Neural progenitor cell (in vitro differentiated cells): ENCODE data around the gene SLC16A9. TPM values are rescaled to one million over a fixed set of nuclear protein-coding genes. Genes with fewer than 3 reads are reported as not detected.

Experiments used
- DNase-seq: peaks from one replicate; pipeline ENCODE4 v3.0.0-alpha.2; 2016; ENCODE audit warnings: low spot score
- H2AFZ ChIP-seq: fragments of 200-600 bp; sonication (generic); replicated peaks from 2 replicates; pipeline ENCODE4 v1.6.1; 2016; ENCODE audit warnings: antibody characterized with exemption
- H3F3A ChIP-seq: fragments of 200-600 bp; sonication (generic); 2 replicates; pipeline ENCODE4 v1.6.1; 2016; ENCODE audit warnings: antibody characterized with exemption, low read depth
- H3K27ac ChIP-seq: fragments of 200-600 bp; sonication (generic); 2 replicates; pipeline ENCODE4 v1.5.1; 2016; ENCODE audit warnings: mild to moderate bottlenecking
- H3K27me3 ChIP-seq: fragments of 200-600 bp; sonication (generic); 2 replicates; pipeline ENCODE4 v1.6.1; 2016; ENCODE audit warnings: mild to moderate bottlenecking, moderate library complexity
- H3K36me3 ChIP-seq: fragments of 200-600 bp; sonication (generic); 2 replicates; pipeline ENCODE4 v1.5.1; 2016
- H3K4me1 ChIP-seq: fragments of 200-600 bp; sonication (generic); 2 replicates; pipeline ENCODE4 v1.6.1; 2016; ENCODE audit warnings: mixed run types
- H3K4me2 ChIP-seq: fragments of 200-600 bp; sonication (generic); 2 replicates; pipeline ENCODE4 v1.6.1; 2016
- H3K4me3 ChIP-seq: fragments of 200-600 bp; sonication (generic); 2 replicates; pipeline ENCODE4 v1.5.1; 2016
- H3K79me2 ChIP-seq: fragments of 200-600 bp; sonication (generic); 2 replicates; pipeline ENCODE4 v1.6.1; 2016; ENCODE audit warnings: low read depth
- H3K9ac ChIP-seq: fragments of 200-600 bp; sonication (generic); 2 replicates; pipeline ENCODE4 v1.6.1; 2016
- H3K9me3 ChIP-seq: fragments of 200-600 bp; sonication (generic); 2 replicates; pipeline ENCODE4 v1.5.1; 2016; ENCODE audit warnings: low read depth
- H4K20me1 ChIP-seq: fragments of 200-600 bp; sonication (generic); 2 replicates; pipeline ENCODE4 v1.6.1; 2016; ENCODE audit warnings: low read depth
- H3K27ac Mint-ChIP-seq: 3 replicates; pipeline ENCODE4 v1.8.0; 2021; ENCODE audit warnings: mixed read lengths
- H3K27me3 Mint-ChIP-seq: 2 replicates; pipeline ENCODE4 v1.8.0; 2022; ENCODE audit warnings: low read depth, mild to moderate bottlenecking, inconsistent platforms, moderate library complexity, mixed read lengths; ENCODE audit not compliant: insufficient read depth
- H3K36me3 Mint-ChIP-seq: 3 replicates; pipeline ENCODE4 v1.8.0; 2021; ENCODE audit warnings: mixed read lengths
- H3K4me1 Mint-ChIP-seq: 3 replicates; pipeline ENCODE4 v1.8.0; 2021; ENCODE audit warnings: mixed read lengths
- H3K4me3 Mint-ChIP-seq: 3 replicates; pipeline ENCODE4 v1.8.0; 2021; ENCODE audit warnings: mild to moderate bottlenecking, moderate library complexity, mixed read lengths
- H3K9me3 Mint-ChIP-seq: 3 replicates; pipeline ENCODE4 v1.8.0; 2020; ENCODE audit warnings: mixed read lengths
- CTCF ChIP-seq: fragments of 200-600 bp; sonication (generic); IDR thresholded peaks from 2 replicates; pipeline ENCODE4 v1.5.1; 2017; ENCODE audit warnings: antibody characterized with exemption, mild to moderate bottlenecking
- EZH2 ChIP-seq: fragments of 200-600 bp; sonication (generic); IDR thresholded peaks from 2 replicates; pipeline ENCODE4 v1.6.1; 2017; ENCODE audit warnings: antibody characterized with exemption, mild to moderate bottlenecking, moderate library complexity
- EZH2phosphoT487 ChIP-seq: fragments of 200-600 bp; sonication (generic); IDR thresholded peaks from 2 replicates; pipeline ENCODE4 v1.6.1; 2017; ENCODE audit warnings: antibody characterized with exemption
- total RNA-seq: library from RNA; depleted of rRNA; stranded (reverse); fragments of >200 nt; gene quantifications from 2 replicates; pipeline ENCODE4 v1.2.3, GENCODE V29; 2015; ENCODE audit warnings: low replicate concordance

SLC16A9 gene
- total RNA-seq, 1 donor from 2014 or later: 48.5 TPM

DNA sequence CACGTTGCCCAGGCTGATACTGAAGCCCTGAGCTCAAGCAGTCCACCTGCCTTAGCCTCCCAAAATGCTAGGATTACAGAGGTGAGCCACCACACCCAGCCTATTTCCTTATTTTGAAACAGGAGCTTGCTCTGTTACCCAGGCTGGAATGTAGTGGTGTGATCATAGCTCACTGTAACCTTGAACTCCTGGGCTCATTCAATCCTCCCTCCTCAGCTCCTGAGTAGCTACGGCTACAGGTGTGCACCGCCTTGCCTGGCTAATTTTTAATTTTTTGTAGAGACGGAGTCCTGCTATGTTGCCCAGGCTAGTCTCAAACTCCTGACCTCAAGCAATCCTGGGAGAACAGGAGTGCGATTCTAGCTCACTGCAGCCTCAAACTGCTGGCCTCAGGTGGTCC is 31.9 kb upstream of the SLC16A9 start:
- Histone ChIP-seq H2AFZ (no peak overlapping the region), H3K27ac (no peak overlapping the region), H3K79me2 (no peaks in the 10 kb centered on the region), H3K4me1 (no peaks in the 10 kb centered on the region), H4K20me1 (no peaks in the 10 kb centered on the region), H3K9me3 (no peaks in the 10 kb centered on the region), H3K4me2 (no peak overlapping the region), H3K4me3 (no peak overlapping the region), H3K27me3 (no peaks in the 10 kb centered on the region), H3K9ac (no peak overlapping the region), H3K36me3 (no peaks in the 10 kb centered on the region), H3F3A (no peaks in the 10 kb centered on the region)
- Mint-ChIP-seq H3K9me3 (peaks cover 3% of the 10 kb centered on the region), H3K27me3 (no peaks in the 10 kb centered on the region), H3K36me3 (no peaks in the 10 kb centered on the region), H3K4me1 (no peaks in the 10 kb centered on the region), H3K4me3 (no peak overlapping the region), H3K27ac (no peak overlapping the region)
- TF ChIP-seq CTCF (no peak), EZH2phosphoT487 (no peak), EZH2 (no peak)
- DNase-seq: no peak

GRCh38 chr10:59741048-59741447 is 31.4 kb upstream of the SLC16A9 start:
- Histone ChIP-seq H3K9me3 (no peaks in the 10 kb centered on the region), H4K20me1 (no peaks in the 10 kb centered on the region), H3K36me3 (no peaks in the 10 kb centered on the region), H3K27ac (no peak overlapping the region), H3K4me2 (no peak overlapping the region), H3K4me1 (no peaks in the 10 kb centered on the region), H2AFZ (no peak overlapping the region), H3K9ac (no peak overlapping the region), H3K4me3 (no peak overlapping the region), H3K27me3 (no peaks in the 10 kb centered on the region), H3K79me2 (no peaks in the 10 kb centered on the region), H3F3A (no peaks in the 10 kb centered on the region)
- no peaks in the 10 kb centered on the region for H3K4me1 Mint-ChIP-seq
- DNase-seq: no peak
- no peaks in the 10 kb centered on the region for H3K27me3 Mint-ChIP-seq
- no peak overlapping the region for H3K27ac Mint-ChIP-seq
- peaks cover 3% of the 10 kb centered on the region for H3K9me3 Mint-ChIP-seq
- TF ChIP-seq CTCF (no peak), EZH2 (no peak), EZH2phosphoT487 (no peak)
- H3K4me3 Mint-ChIP-seq: no peak overlapping the region
- H3K36me3 Mint-ChIP-seq: no peaks in the 10 kb centered on the region

DNA sequence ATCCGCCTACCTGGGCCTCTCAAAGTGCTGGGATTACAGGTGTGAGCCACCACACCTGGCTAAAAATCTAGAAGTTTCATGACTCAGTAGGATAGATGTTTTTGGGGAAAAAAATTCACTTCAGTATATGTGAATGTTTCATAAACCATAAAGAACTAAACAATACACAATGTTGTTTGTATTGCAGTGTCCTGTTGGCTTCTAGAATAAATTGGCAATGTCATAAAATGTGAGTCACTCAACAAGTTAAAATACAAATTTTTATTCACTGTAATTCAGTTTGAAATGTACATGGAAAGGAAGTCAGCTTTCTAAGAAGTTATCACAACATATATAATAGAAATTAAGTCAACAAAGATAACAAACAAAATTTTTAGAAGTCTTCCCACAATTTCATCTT is 27.1 kb upstream of the SLC16A9 start:
- TF ChIP-seq EZH2phosphoT487 (no peak), CTCF (no peak), EZH2 (no peak)
- no peak overlapping the region for H3K27ac ChIP-seq
- H3K9ac ChIP-seq: no peak overlapping the region
- H3K4me1 ChIP-seq: no peaks in the 10 kb centered on the region
- no peak overlapping the region for H3K27ac Mint-ChIP-seq
- H3K4me3 Mint-ChIP-seq: no peak overlapping the region
- DNase-seq: no peak
- H3F3A ChIP-seq: no peaks in the 10 kb centered on the region
- H3K9me3 ChIP-seq: no peaks in the 10 kb centered on the region
- H3K4me2 ChIP-seq: no peak overlapping the region
- H2AFZ ChIP-seq: no peak overlapping the region
- H3K36me3 Mint-ChIP-seq: no peaks in the 10 kb centered on the region
- no peaks in the 10 kb centered on the region for H3K4me1 Mint-ChIP-seq
- H3K79me2 ChIP-seq: no peaks in the 10 kb centered on the region
- H3K4me3 ChIP-seq: no peak overlapping the region
- no peaks in the 10 kb centered on the region for H3K27me3 Mint-ChIP-seq
- H3K27me3 ChIP-seq: no peaks in the 10 kb centered on the region
- H3K36me3 ChIP-seq: no peaks in the 10 kb centered on the region
- no peaks in the 10 kb centered on the region for H4K20me1 ChIP-seq
- H3K9me3 Mint-ChIP-seq: peaks cover 5% of the 10 kb centered on the region

DNA sequence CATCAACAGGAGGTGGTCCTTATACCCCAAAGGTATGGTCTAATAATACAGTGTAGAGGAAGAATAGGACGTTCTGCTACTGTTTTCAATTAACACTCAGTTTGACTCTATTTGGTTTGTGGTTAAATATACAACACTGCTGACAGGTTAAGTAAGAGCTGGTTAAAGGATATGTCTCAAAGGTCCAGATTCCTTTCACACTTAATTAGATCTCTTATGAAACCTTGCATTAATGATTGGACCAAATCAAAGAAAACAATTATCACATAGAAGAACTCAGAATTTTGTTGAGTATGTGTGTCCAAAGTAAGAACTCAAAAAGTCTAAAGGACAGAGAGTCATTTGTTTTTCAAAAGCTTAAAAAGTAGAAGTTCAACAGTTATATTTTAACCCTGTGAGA is 25.6 kb upstream of the SLC16A9 start:
- no peaks in the 10 kb centered on the region for H4K20me1 ChIP-seq
- no peak for DNase-seq
- no peak overlapping the region for H3K4me3 ChIP-seq
- Mint-ChIP-seq H3K9me3 (peaks cover 5% of the 10 kb centered on the region), H3K36me3 (no peaks in the 10 kb centered on the region), H3K4me3 (no peak overlapping the region), H3K27ac (no peak overlapping the region), H3K4me1 (no peaks in the 10 kb centered on the region), H3K27me3 (peaks cover 2% of the 10 kb centered on the region)
- H3K27me3 ChIP-seq: no peaks in the 10 kb centered on the region
- TF ChIP-seq EZH2phosphoT487 (no peak), CTCF (no peak), EZH2 (no peak)
- no peak overlapping the region for H3K27ac ChIP-seq
- H3K9me3 ChIP-seq: no peaks in the 10 kb centered on the region
- H3K4me1 ChIP-seq: no peaks in the 10 kb centered on the region
- H3F3A ChIP-seq: no peaks in the 10 kb centered on the region
- no peak overlapping the region for H3K4me2 ChIP-seq
- H3K36me3 ChIP-seq: no peaks in the 10 kb centered on the region
- no peaks in the 10 kb centered on the region for H3K79me2 ChIP-seq
- H3K9ac ChIP-seq: no peak overlapping the region
- no peak overlapping the region for H2AFZ ChIP-seq
